NB4 (cell line): Measurements from ENCODE around the gene CSF1.

Source experiments
- MYC ChIP-seq: IDR thresholded peaks from 2 replicates; pipeline ENCODE4 v1.6.1; 2011; ENCODE audit warnings: low read depth, low read length
- POLR2A ChIP-seq: IDR thresholded peaks from 2 replicates; pipeline ENCODE4 v1.6.1; 2011; ENCODE audit warnings: mild to moderate bottlenecking; ENCODE audit not compliant: insufficient read length; ENCODE audit errors: extremely low read depth
- TF ChIP-seq, protein P1 (sequence below): IDR thresholded peaks from one replicate; pipeline ENCODE4 v1.5.1; 2012; ENCODE audit warnings: low read depth, low read length
- TF ChIP-seq, protein P2 (sequence below): IDR thresholded peaks from 2 replicates; pipeline ENCODE4 v1.6.1; 2011; ENCODE audit warnings: low read depth, low read length

DNA sequence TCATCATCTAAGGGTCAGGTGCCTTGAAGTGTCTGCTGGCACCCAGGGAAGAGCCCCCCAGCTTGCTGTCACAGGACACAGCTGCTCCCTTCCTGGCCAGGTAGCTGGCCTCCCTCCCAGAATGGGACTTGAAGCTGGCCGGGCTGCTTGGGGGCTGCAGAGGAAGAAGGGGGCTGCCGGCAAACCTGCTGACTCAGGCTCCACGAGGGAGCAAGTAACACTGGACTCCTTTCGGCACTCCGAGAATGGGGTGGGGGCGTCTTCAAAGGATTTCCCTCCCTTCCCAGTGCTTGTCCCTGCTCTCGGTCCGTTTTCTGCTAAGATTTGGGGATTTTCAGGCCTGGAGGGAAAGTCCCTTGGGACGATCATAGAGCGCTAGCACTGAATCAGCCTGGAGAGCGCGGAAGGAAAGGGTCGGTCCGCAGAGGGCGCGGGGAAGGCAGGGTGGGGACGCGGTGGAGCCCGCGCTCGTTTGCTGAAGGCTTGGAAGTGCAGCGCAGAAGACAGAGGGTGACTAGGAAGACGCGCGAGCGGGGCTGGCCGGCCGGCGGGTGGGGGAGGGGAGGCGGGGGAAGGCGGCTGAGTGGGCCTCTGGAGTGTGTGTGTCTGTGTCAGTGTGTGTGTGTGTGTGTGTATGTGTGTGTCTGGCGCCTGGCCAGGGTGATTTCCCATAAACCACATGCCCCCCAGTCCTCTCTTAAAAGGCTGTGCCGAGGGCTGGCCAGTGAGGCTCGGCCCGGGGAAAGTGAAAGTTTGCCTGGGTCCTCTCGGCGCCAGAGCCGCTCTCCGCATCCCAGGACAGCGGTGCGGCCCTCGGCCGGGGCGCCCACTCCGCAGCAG is at the start of gene CSF1:
- TF ChIP-seq, protein P1, sequence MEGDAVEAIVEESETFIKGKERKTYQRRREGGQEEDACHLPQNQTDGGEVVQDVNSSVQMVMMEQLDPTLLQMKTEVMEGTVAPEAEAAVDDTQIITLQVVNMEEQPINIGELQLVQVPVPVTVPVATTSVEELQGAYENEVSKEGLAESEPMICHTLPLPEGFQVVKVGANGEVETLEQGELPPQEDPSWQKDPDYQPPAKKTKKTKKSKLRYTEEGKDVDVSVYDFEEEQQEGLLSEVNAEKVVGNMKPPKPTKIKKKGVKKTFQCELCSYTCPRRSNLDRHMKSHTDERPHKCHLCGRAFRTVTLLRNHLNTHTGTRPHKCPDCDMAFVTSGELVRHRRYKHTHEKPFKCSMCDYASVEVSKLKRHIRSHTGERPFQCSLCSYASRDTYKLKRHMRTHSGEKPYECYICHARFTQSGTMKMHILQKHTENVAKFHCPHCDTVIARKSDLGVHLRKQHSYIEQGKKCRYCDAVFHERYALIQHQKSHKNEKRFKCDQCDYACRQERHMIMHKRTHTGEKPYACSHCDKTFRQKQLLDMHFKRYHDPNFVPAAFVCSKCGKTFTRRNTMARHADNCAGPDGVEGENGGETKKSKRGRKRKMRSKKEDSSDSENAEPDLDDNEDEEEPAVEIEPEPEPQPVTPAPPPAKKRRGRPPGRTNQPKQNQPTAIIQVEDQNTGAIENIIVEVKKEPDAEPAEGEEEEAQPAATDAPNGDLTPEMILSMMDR: no peak
- TF ChIP-seq POLR2A (no peak), MYC (no peak)
- TF ChIP-seq, protein P2, sequence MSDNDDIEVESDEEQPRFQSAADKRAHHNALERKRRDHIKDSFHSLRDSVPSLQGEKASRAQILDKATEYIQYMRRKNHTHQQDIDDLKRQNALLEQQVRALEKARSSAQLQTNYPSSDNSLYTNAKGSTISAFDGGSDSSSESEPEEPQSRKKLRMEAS: no peak
